Activated CD8-positive, alpha-beta memory T cell treated with anti-CD3 and anti-CD28 coated beads for 4 hours (primary cell): ENCODE data around the gene KRT76.

ENCODE experiments used
- DNase-seq, 2 donors: peaks; one replicate each; pipeline ENCODE4 v3.0.0-alpha.2; 2020; ENCODE audit warnings: low read depth in 2 of 2

The KRT76 gene

GRCh38 chr12:52813203-52813819 is 36.2 kb upstream of the KRT76 start:
- no peak for DNase-seq

GRCh38 chr12:52812749-52813148 is 35.6 kb upstream of the KRT76 start:
- DNase-seq: no peak

- no peak for DNase-seq
Observed at GRCh38 chr12:52812073-52812400, 34.9 kb upstream of the KRT76 start.

- DNase-seq: no peak
Observed at GRCh38 chr12:52811191-52812072, 34.3 kb upstream of the KRT76 start.

- DNase-seq: no peak
Observed at GRCh38 chr12:52810554-52810953, 33.4 kb upstream of the KRT76 start.

- DNase-seq: no peak
Observed at GRCh38 chr12:52809166-52809565, 32.0 kb upstream of the KRT76 start.

- no peak for DNase-seq
Observed at GRCh38 chr12:52808573-52809160, 31.5 kb upstream of the KRT76 start.

GRCh38 chr12:52807544-52808470 is 30.7 kb upstream of the KRT76 start:
- no peak for DNase-seq

- DNase-seq: no peak
Observed at GRCh38 chr12:52806821-52807543, 29.8 kb upstream of the KRT76 start.

- no peak for DNase-seq
Observed at GRCh38 chr12:52806169-52806811, 29.1 kb upstream of the KRT76 start.

GRCh38 chr12:52805739-52806138 is 28.6 kb upstream of the KRT76 start:
- no peak for DNase-seq

GRCh38 chr12:52805000-52805399 is 27.9 kb upstream of the KRT76 start:
- DNase-seq: no peak

GRCh38 chr12:52802442-52802841 is 25.3 kb upstream of the KRT76 start:
- no peak for DNase-seq

GRCh38 chr12:52801773-52802172 is 24.6 kb upstream of the KRT76 start:
- DNase-seq: no peak

- DNase-seq: no peak
Observed at GRCh38 chr12:52800259-52800917, 23.2 kb upstream of the KRT76 start.

GRCh38 chr12:52799505-52800211 is 22.5 kb upstream of the KRT76 start:
- no peak for DNase-seq

- DNase-seq: no peak
Observed at GRCh38 chr12:52798671-52799504, 21.7 kb upstream of the KRT76 start.

- DNase-seq: no peak
Observed at GRCh38 chr12:52798003-52798670, 21.0 kb upstream of the KRT76 start.
